DND-41 (cell line): Measurements from ENCODE around the gene BAD.
A peak's percentile ranks its signal among the peaks of the same experiment; 100 is the strongest.

ENCODE experiments used
- ATAC-seq: fragments of 200-7000 bp; cut with Tn5 transposase; 3 replicates; pipeline ENCODE4 v1.9.1; 2021; ENCODE audit warnings: low read depth; ENCODE audit not compliant: insufficient read depth
- DNase-seq: peaks from one replicate; pipeline ENCODE4 v3.0.0-alpha.2; 2020
- H2AFZ ChIP-seq: 2 replicates; pipeline ENCODE4 v1.6.0; 2012; ENCODE audit warnings: low read depth, low read length
- H3K27ac ChIP-seq: 2 replicates; pipeline ENCODE4 v1.5.1; 2012; ENCODE audit warnings: low read length, inconsistent platforms
- H3K27me3 ChIP-seq: fragments of 200-600 bp; sonication (generic); 2 replicates; pipeline ENCODE4 v1.6.0; 2012; ENCODE audit warnings: low read length, mild to moderate bottlenecking, inconsistent platforms; ENCODE audit not compliant: insufficient read depth, poor library complexity
- H3K36me3 ChIP-seq: 2 replicates; pipeline ENCODE4 v1.5.1; 2012; ENCODE audit warnings: low read length, inconsistent platforms; ENCODE audit not compliant: insufficient read depth
- H3K4me1 ChIP-seq: 2 replicates; pipeline ENCODE4 v1.5.1; 2012; ENCODE audit warnings: mild to moderate bottlenecking, low read length; ENCODE audit not compliant: insufficient read depth
- H3K4me2 ChIP-seq: 2 replicates; pipeline ENCODE4 v1.6.0; 2012; ENCODE audit warnings: mild to moderate bottlenecking, moderate library complexity, low read length, inconsistent platforms; ENCODE audit not compliant: insufficient read depth
- H3K4me3 ChIP-seq, 2 experiments: fragments of 200-600 bp in 1 of 2; shearing (Covaris generic) in 1 of 2; 2 replicates each; pipeline ENCODE4 v1.5.1; 2012 to 2016; ENCODE audit warnings: inconsistent platforms in 2 of 2, low read length in 2 of 2, mild to moderate bottlenecking in 2 of 2, low read depth in 1 of 2, moderate library complexity in 1 of 2
- H3K79me2 ChIP-seq: 2 replicates; pipeline ENCODE4 v1.6.0; 2012; ENCODE audit warnings: low read length, inconsistent platforms; ENCODE audit not compliant: insufficient read depth
- H3K9ac ChIP-seq: 2 replicates; pipeline ENCODE4 v1.6.0; 2012; ENCODE audit warnings: low read depth, mild to moderate bottlenecking, inconsistent platforms, low read length, moderate library complexity
- H3K9me3 ChIP-seq: 2 replicates; pipeline ENCODE4 v1.5.1; 2012; ENCODE audit warnings: low read length, moderate library complexity, mild to moderate bottlenecking, inconsistent platforms; ENCODE audit not compliant: insufficient read depth, severe bottlenecking
- H4K20me1 ChIP-seq: 2 replicates; pipeline ENCODE4 v1.6.0; 2012; ENCODE audit warnings: low read length; ENCODE audit not compliant: insufficient read depth
- CTCF ChIP-seq: IDR thresholded peaks from 2 replicates; pipeline ENCODE4 v1.5.1; 2012; ENCODE audit warnings: borderline replicate concordance, low read length, moderate library complexity, mild to moderate bottlenecking; ENCODE audit not compliant: poor library complexity, severe bottlenecking; ENCODE audit errors: extremely low read depth
- EZH2 ChIP-seq: IDR thresholded peaks from 3 replicates; pipeline ENCODE4 v1.6.1; 2012; ENCODE audit warnings: borderline replicate concordance, low read depth, mild to moderate bottlenecking, moderate library complexity, low read length, inconsistent platforms; ENCODE audit not compliant: severe bottlenecking

Gene BAD

DNA sequence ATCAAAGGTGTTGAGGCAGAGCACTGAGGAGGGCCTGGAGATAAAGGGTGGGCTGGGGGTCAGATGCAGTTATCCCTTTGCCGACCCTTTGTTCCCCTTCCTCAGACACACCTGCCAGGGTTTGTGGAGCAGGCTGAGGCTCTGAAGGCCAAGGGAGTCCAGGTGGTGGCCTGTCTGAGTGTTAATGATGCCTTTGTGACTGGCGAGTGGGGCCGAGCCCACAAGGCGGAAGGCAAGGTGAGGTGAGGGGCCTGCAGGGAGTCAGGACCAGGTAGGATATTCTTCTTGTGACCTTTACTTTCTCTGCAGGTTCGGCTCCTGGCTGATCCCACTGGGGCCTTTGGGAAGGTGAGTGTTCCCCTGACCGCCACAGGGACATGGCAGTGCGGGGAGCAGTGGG, 36.1 kb upstream of the BAD start:
- Histone ChIP-seq H2AFZ (no peak overlapping the region), H3K27me3 (no peaks in the 10 kb centered on the region), H3K79me2 (peaks cover 33% of the 10 kb centered on the region), H3K9me3 (no peaks in the 10 kb centered on the region), H3K27ac (no peak overlapping the region), H4K20me1 (peaks cover 15% of the 10 kb centered on the region), H3K9ac (no peak overlapping the region), H3K4me3 (no peak overlapping the region), H3K4me2 (no peak overlapping the region; the same call in 1 of the 2 replicates), H3K4me1 (peaks cover 40% of the 10 kb centered on the region), H3K36me3 (peaks cover 27% of the 10 kb centered on the region)
- ATAC-seq (no peak), DNase-seq (no peak)
- TF ChIP-seq EZH2 (no peak), CTCF (no peak)

GRCh38 chr11:64318766-64319761, 34.6 kb upstream of the BAD start:
- Histone ChIP-seq H4K20me1 (peaks cover 15% of the 10 kb centered on the region), H3K4me1 (peaks cover 47% of the 10 kb centered on the region), H3K79me2 (peaks cover 40% of the 10 kb centered on the region), H3K36me3 (peaks cover 42% of the 10 kb centered on the region), H3K27me3 (no peaks in the 10 kb centered on the region), H3K4me3 (peak overlapping the region; percentile 52 to 71; a peak in 3 of 4 replicates), H3K27ac (peak overlapping the region; percentile 91), H2AFZ (peak overlapping the region; percentile 91; the same call in 1 of the 2 replicates), H3K4me2 (peak overlapping the region; percentile 66), H3K9me3 (no peaks in the 10 kb centered on the region), H3K9ac (peak overlapping the region; percentile 87)
- DNase-seq (no peak), ATAC-seq (no peak)
- TF ChIP-seq CTCF (no peak), EZH2 (no peak)

DNA sequence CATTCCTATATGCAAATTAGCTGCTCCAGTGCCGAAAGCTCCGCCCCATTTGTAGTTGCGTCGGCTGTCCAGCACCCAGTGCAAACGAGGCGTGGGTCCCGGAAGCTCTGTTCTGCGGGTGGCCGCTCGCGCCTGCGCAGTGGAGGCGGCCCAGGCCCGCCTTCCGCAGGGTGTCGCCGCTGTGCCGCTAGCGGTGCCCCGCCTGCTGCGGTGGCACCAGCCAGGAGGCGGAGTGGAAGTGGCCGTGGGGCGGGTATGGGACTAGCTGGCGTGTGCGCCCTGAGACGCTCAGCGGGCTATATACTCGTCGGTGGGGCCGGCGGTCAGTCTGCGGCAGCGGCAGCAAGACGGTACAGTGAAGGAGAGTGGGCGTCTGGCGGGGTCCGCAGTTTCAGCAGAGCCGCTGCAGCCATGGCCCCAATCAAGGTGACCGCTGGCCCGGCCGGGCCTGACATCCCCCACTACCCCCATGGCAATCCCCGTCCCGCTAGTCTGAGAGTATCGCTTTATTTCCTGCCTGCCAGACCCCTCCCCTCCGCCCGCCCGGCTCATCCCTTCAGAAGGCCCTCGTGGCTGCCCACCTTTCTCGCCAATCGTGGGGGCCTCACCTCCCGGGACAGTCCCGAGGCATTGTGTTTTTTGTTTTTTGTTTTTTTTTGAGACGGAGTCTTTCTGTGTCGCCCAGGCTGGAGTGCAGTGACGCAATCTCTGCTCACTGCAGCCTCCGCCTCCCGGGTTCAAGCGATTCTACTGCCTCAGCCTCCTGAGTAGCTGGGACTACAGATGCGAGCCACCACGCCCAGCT, 33.7 kb upstream of the BAD start, which contains the start of gene PRDX5:
Gene PRDX5 (plus strand): TSS at position 161 of the 805 bp plus-strand sequence. CDS start 95 bp downstream, at position 256.
- H3K9me3 ChIP-seq: no peaks in the 10 kb centered on the region
- H3K79me2 ChIP-seq: peaks cover 44% of the 10 kb centered on the region
- H3K27me3 ChIP-seq: no peaks in the 10 kb centered on the region
- TF ChIP-seq CTCF (peak; percentile 60), EZH2 (no peak)
- peaks cover 15% of the 10 kb centered on the region for H4K20me1 ChIP-seq
- H3K9ac ChIP-seq: peak within 1 kb of the TSS; percentile 87
- H3K4me1 ChIP-seq: peaks cover 41% of the 10 kb centered on the region
- peak within 1 kb of the TSS; percentile 91 for H3K27ac ChIP-seq
- peak within 1 kb of the TSS; percentile 91 for H2AFZ ChIP-seq
- ATAC-seq: peak; percentile 81
- DNase-seq: peak; percentile 97
- H3K4me3 ChIP-seq: peak within 1 kb of the TSS; percentile 52 to 71
- peak within 1 kb of the TSS; percentile 66 for H3K4me2 ChIP-seq
- H3K36me3 ChIP-seq: peaks cover 45% of the 10 kb centered on the region
